Embryonic facial prominence (tissue), 1 donor: ENCODE data around the gene PBX3.

ENCODE experiments used
- DNase-seq: peaks from one replicate; pipeline ENCODE4 v3.0.0-alpha.2; 2016; ENCODE audit errors: extremely low spot score

PBX3 gene

DNA sequence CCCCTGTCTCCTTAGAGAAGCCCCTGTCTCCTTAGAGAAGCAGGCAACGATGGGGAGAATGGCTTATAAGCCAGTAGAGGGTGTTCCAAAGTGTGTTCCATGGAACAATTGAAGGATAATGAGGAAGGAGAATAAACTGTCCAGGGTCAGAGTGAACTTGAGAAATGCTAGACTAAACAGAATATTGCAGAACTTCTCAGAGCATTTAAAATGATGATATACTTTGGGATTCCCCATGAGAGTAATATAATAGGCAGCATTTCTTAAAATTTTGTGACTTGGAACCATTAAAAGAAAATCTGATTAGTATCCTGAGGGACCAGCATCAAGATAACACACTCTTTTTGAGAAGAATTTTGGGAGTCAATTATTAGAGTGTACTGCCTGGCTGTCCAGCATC is 116.8 kb downstream of the PBX3 start:
- no peak for DNase-seq

DNA sequence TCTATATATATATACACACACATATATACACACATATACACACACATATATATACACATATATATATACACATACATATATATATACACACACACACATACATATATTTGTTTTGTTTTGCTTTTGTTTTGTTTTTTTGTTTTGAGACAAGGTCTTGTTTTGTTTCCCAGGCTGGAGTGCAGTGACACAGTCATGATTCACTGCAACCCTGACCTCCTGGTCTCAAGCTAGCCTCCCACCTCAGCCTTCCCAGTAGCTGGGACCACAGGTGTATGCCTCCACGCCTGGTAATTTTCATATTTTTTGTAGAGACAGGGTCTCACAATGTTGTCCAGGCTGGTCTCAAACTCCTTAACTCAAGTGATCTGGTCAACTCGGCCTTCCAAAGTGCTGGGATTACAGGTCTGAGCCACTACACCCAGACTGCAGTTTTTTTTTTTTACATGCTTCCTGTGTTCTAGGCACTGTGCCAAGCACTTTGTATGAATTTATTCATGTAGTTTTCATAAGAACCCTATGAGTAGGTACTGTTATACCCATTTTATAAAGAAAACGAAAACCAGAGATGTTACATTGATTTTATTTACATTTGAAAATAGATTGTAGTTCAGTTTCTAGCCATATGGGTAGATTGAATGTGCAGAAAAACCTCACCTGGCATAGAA is 120.7 kb downstream of the PBX3 start:
- no peak for DNase-seq

DNA sequence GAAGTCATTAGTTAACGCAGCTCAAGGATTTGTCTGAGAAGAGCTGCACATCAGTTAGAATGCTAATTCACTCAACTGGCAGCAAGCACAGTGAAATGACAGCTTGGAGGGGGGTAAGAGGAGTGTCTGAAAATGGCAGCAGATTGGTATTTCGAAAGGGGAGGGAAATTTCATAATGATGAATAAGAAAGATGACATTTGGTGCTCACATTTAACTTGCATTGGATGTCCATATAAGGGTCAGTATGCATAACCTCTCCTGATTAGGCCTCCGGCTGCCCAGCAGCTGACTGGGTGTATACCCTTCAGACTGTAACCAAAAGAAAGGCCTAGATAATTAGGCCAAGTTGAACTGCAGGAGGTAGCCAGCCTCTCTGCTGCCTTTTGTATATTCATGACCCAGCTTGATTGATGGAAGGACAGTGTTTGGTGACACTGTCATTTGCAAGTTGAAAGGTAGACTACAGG is 131.0 kb downstream of the PBX3 start:
- DNase-seq = no peak

DNA sequence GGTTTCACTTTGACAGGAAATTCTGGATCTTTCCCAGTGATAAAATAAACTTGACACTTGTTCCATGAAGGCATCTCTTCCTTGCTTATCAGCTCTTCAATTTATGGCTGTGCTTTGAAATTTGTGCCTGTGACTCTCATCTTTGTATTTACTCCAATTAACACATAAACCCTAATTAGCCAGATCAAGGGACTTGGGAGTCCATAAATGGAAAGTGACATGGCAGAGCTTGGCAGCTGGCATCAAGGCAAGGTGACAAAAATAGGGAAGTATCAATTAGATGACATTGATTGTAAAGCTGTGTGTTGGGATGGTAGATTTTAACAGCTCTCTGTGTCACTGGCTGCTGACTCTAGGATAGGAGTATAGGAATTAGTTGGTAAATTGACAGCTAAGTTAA is 133.9 kb downstream of the PBX3 start:
- DNase-seq = no peak

DNA sequence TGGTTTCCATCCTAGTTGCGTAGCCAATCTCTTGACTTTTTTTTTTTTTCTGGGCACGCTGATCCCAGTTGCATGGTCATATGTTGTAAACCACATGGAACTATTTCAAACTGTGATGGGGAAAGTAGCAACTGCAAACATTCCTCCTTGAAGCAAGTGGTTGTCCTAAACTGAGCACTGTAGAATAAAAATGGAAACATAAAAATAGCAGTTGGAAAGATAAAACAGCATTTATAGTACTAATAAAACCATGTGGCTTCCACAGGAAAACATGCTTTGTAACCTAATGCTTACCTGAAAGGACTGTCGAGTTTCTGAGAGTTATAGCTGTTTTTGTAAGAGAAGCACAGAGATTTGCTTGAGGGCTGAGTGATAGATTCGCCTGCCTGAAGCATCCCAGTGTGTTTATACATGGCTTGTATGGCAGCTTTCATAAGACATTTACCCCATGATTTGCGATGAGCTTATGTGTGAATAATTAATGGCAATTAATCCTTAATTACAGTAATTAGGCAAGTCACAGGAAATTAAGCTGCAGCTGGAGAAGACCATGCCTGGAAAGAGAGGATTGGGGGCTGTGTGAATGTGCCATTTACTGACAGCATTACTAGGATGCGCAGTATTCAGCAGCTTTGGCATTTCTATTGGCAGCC is 136.5 kb downstream of the PBX3 start:
- DNase-seq = no peak

DNA sequence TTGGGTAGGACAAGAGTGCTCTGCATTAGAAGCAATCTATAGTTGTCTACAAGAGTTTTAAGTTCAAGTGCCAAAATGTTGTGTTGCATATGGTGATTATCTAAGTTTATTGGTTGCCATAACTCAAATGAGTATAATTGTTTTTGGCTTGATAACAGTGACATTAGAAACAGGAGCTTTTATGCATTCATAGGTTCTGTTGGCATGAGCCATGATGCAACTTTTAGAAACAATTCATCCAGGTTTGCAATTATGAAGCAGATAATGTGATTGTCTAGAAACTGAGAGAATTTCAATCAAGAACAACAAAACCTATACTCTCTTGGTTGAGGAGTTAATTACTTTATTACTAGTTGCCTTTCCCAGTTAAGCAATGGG is 137.0 kb downstream of the PBX3 start:
- DNase-seq = no peak

DNA sequence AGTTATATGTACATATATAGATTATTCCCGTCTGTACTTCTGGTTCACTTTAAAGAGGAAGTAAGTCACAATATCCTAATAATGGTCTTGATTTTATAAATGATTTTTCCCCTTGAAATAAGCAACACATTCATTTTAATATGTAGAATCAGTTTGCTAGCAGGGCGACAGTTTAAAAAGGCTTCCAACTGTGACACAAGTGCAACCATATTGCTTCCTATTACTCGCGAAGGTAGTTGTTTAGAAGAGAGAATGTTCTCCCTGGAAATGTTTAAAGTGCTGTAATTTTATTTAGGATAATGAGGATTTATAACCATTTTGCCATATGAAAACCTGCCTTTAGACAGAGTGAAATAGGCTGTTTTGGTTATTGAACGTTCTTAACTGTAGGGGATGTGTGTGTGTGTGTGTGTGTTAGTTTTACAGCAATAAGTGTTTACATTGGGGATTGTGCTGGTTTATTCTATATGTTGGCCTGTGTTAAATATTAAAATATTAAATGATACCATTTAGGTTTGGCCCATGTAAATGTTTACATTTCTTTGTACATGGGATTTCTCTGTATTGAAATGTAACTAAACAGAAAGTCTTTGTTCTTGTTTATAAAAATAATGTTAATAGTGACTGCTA is 138.3 kb downstream of the PBX3 start:
- DNase-seq = no peak

DNA sequence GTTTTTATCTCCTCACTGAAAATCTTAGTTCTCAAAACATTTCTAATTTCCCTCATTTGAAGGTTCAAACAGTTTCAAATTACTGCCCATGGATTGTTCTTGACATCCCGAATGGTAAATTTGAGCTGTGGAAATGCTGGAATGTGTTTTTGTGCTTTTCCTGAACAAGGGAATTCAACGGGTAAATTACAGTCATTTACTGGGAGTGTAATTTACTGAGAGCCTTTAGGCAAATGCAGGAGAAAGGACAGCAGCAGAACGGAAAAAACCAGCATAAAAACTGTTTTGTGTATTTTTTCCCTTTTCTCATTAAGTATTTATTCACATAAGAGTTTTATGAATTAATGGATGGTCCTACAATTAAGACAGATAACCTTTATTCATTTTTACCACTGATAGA is 139.2 kb downstream of the PBX3 start:
- no peak for DNase-seq

DNA sequence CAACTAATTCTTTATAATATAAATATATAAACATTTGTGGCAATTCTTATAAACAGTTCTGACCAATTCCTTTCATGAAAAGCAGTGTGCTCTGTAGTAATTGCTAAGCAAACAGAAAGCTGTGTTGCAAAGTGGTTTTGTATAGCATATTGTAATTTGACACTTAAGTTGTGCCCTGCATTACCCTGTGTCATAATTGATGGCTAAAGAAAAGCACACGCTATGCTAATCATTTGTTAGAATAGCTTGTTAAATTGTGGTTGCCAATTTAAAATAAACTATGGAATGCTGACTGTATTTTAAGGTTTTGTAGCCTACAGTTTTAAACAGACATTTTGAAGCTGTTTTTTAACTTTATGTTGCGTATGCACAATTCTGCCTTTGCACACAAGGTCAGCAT is 140.0 kb downstream of the PBX3 start:
- DNase-seq = no peak

DNA sequence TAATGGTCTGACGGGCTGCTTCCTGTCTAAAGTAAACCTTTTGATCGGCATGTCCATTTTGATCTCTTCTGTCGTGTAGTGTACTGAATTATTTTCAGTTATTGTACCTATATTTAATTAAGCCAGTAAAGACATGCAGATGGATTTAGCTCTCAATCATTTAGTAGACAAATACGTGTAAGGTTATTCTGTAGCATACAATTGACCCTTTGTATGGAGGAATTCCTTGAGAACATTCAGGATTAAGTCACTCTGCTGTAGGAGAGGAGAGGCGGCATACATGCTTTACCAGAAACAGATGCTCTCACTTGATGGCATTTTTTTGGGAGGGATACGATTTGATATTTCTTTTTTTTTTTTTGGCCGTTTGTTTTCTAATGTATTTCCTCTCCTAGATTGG is 141.0 kb downstream of the PBX3 start:
- DNase-seq = peak; percentile 61

DNA sequence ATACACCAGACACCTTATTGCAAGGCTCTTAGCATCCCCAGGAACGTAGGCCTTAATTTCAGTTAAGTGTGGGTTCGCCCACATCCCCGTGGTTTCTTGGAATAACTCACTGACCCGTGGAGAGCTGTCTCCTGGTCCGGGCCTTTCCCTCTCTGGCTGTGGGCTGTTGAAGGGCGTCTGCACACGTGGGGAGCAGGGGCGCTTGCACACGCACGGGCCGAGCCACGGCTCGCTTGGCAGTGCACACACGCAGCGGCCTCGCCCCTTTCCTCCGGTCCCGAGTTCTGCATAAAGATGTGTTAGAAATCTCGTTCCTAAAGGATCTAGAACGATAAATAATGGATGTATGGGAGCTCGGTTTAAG is 141.9 kb downstream of the PBX3 start:
- DNase-seq = no peak

DNA sequence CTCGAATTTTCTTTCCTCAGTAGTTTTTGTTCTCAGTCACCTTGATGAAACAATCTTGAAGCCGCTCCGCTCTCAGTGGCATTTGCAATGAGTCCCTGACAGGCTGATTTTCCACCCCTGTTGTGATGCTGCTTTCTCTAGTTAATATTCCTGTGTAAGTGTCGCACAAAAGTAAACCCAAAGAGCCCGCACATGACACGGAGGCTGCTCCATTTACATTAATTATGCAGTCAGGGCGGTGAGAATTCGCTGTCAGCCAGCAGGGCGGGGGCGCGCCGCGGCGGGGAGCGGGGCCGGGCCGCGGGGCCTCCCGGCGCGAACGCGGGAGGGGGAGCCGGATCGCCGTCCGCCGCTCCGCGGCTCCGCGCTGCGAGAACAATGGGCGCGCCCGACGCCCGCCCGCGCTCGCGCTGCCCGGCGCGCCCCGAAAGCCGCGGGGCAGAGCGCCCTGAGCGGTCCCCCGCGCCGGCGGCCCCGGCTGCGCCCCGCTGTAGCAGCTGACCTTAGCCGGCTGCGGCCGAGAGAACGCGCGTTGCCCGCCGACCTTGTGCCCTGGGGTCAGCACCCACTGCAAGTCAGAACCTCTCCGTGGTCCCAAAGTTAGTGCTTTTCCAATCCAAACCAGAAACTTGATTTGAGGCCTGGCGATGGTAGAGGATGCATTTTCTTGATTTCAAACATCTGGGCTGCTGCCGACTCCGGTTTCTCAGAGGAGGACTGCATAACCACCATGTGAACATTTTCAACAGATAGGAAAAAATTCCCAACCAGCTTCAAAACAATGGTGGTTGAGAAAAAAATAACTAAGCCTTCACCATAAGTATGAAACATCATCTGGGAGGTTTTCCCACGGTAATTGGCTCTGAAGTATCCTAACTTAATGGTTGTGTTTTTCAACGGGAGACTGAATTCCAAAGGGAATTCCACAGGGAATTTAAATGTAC is 142.6 kb downstream of the PBX3 start:
- peak; percentile 35 for DNase-seq

DNA sequence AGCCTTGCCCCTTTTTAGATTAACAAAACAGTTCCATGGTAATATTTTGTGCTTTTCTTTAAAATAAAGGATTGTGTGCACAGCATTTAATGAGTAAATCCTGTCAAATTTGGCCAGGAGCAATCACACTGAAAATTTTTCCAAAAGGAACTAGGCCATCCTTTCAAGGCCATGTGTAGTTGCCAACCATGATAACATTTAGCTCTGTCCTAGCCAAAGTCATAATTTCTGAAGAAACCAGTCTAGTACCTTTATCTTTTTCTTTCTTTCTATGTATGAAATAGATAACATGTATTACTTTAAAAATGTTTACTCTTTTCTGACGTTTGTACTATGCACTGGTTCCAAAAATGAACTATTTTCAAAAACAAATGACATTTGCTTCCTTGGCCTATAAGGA is 143.7 kb downstream of the PBX3 start:
- DNase-seq = no peak

DNA sequence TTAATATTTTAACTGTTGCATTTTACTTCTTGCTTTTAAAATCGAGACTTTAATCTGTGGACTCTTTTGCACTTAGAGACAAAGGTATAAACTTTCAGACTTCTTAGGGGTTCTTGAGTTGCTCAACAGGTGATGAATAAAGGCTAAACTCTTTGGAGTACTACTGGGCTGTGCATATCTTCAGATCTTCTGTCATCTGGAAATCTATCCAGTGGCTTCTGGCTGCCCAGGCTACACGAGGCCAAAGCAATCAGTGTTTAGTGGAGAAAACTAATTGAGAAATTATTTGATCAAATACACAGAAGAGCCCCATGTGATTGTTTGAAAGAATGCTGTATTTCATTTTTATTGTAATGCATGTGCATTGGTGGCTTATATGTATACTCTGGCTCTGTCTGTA is 146.1 kb downstream of the PBX3 start:
- no peak for DNase-seq

DNA sequence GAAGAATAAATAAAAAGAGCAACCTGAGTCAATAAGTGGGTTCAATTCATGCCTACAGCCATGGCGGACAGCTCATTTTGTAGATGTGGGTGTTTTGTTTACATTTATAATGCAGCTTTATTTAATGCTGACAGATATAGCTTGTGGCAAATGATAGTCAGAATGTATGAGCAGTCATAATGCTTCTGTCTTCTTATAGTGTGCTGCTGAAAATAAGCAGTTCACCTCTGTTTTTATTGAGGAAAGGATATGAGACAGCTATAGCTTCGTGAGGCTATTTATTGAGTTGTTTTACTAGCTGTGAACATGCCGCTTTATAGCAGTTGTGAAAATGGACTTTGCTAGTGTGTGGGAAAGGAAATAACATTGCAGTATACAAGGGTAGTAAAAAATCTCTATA is 147.4 kb downstream of the PBX3 start:
- no peak for DNase-seq

DNA sequence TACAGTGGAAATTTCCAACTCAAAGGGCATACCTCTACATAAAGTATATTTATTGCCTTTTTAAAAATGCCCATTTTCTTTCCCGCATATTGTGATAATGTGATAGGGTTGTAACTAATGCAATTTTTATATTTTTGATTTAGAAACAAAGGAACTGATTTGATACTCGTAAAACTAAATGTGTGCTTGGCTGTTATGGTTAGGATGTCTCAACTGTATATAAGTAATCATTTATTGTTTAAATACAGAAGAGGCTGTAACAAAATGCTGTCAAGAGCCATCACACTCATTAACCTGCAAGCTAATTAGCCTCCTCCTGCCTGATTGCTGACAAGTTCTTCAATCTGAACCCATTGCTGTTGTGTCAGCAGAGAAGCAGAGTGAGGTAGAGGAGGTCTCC is 149.2 kb downstream of the PBX3 start:
- no peak for DNase-seq

DNA sequence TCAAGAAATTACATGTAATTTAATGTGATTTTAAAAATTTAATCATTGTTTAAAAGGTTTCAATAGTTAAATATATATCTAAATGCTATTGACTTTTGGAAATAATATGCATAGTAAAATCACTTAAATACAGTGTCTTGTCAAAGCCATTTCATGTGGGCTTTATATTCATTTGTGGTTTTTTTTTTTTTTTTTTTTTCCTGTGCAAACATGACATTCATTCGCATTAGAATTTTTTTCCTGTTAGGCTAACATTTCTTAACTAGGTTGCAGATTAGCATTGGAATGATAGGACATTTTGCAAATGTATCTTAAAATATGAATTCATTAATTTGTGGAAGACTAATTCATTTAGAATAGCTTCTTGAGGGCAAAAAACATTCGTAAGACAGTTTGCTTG is 149.8 kb downstream of the PBX3 start:
- DNase-seq = no peak

DNA sequence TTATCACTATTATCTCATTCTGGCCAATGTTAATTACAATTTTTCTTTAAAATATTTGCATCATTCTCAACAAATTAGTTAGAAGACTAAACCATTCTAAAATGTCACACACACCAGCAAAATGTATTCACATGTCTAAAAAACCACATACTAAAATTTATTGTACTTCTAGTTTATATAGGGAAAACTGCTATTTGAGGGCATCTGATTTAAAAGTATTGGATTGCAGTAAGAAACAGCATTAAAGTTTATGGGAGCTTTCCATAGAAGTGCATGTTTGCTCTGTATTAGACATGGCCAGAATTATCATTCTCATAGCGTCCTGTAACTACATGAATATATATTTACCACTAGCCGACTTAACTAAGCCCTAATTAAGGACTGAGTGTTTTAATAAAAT is 150.3 kb downstream of the PBX3 start:
- no peak for DNase-seq

DNA sequence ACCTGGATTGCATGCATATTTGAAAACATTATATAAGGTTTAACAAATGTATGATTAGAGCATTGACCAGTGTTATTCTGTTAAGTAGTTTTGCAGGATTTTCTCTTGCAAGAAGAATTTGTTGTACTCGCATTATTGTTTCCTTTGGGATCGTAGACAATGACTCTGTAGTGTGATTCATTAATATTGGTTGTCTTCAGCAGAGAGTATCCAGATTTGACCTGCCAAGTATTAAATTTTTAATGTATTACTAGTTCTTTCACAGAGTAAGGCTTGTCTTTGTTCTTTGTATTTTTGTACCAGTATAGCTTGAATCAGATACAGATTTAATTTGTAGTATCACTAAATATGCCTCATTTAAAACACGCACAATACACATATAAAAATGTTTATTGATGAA is 155.0 kb downstream of the PBX3 start:
- no peak for DNase-seq

DNA sequence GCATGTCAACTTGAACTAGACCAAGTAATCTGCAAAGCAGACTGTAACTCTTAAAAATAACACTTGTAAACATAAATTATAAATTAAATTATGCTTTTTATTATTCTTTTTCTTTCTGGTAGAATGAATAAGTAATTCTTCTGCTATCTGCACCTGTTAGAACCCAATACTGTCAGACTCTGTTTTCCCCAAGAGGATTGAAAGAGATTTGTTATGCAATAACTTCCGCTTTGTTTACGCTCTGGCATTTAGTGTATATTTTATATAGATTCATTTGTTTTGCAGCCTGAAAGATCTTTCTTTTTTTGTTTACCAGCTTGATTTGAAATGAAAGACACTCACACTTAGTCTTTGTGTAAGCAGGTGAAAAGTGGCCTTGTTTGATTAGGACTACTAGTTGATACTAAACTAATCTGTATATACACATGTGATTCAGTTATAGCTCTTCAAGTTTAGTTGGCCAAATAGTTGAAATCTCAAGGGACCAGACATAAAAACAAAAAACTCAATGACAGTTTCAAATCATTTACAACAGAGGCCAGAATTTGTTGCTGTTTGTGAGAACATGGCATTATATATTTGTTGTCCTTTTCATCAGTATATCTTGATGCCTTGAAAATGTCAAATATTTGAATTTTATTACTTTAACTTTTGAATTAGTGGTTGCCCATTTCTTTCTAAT is 155.8 kb downstream of the PBX3 start:
- no peak for DNase-seq

DNA sequence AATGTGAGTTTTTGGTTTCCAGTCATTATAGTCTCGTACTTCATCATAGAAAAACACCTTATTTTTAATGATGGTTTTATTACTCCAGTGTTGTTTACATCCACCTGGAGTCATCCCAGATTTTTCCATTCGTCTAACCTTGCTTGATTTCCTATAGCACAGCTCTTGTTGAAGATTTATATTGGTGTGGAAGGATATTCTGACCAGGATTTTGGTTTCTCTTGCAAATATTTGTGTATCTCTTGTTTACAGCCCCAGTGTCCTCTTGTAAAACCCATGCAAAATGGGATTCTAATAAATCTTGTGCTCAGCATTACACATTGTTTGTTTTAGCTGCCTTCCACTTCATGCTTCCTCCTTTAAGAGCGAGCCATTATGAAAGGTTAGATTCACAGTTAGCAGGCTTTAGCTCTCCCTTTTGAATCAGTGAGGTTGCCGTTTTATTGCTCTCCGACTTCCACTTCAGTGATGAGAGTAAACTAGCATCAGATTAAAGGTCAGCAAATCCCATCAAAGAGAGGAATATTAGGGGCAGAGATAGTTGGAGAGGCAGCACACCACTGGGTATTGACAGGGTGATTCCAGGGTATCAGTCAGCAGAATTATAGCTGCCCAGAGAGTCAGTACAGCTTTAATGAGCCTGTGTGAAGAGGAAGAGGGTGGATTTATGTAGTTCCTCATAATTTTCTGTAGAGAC is 157.1 kb downstream of the PBX3 start:
- no peak for DNase-seq
